Measurements from ENCODE around the gene ZEB2.

Gene ZEB2

GRCh38 chr2:144354953-144355352, 165.0 kb downstream of the ZEB2 start:
- peaks cover 0 to 2% of the 10 kb centered on the region in 2 donors for H3K4me1 Mint-ChIP-seq (ENCODE audit: low read depth in 2 of 2)
- no peak for DNase-seq
- H3K9me3 Mint-ChIP-seq: no peaks in the 10 kb centered on the region
- H3K36me3 Mint-ChIP-seq (ENCODE audit: insufficient read depth): no peaks in the 10 kb centered on the region
- H3K27ac Mint-ChIP-seq: no peak overlapping the region
- no peak overlapping the region for H3K4me3 Mint-ChIP-seq
- ATAC-seq (replicated peaks): no peak
- H3K27me3 Mint-ChIP-seq: no peaks in the 10 kb centered on the region

GRCh38 chr2:144351687-144352086, 168.2 kb downstream of the ZEB2 start:
- Mint-ChIP-seq H3K36me3 (ENCODE audit: insufficient read depth) (no peaks in the 10 kb centered on the region), H3K9me3 (no peaks in the 10 kb centered on the region), H3K4me1 (ENCODE audit: low read depth in 2 of 2) (no peaks in the 10 kb centered on the region), H3K27me3 (no peaks in the 10 kb centered on the region), H3K27ac (no peak overlapping the region), H3K4me3 (no peak overlapping the region)
- no peak for DNase-seq
- ATAC-seq (replicated peaks): no peak

GRCh38 chr2:144350151-144350802, 169.6 kb downstream of the ZEB2 start:
- no peaks in the 10 kb centered on the region for H3K36me3 Mint-ChIP-seq (ENCODE audit: insufficient read depth)

GRCh38 chr2:144349674-144350073, 170.2 kb downstream of the ZEB2 start:
- Mint-ChIP-seq H3K9me3 (no peaks in the 10 kb centered on the region), H3K4me3 (no peak overlapping the region), H3K27me3 (no peaks in the 10 kb centered on the region), H3K4me1 (ENCODE audit: low read depth in 2 of 2) (no peaks in the 10 kb centered on the region), H3K36me3 (ENCODE audit: insufficient read depth) (no peaks in the 10 kb centered on the region), H3K27ac (no peak overlapping the region)
- no peak for ATAC-seq (replicated peaks)
- DNase-seq: no peak

More at GRCh38 chr2:144350151-144350802, 169.6 kb downstream of the ZEB2 start:
- H3K27ac Mint-ChIP-seq: no peak overlapping the region
- H3K27me3 Mint-ChIP-seq: no peaks in the 10 kb centered on the region
- H3K9me3 Mint-ChIP-seq: no peaks in the 10 kb centered on the region
- no peak for DNase-seq
- no peaks in the 10 kb centered on the region for H3K4me1 Mint-ChIP-seq (ENCODE audit: low read depth in 2 of 2)
- no peak for ATAC-seq (replicated peaks)
- H3K4me3 Mint-ChIP-seq: no peak overlapping the region

GRCh38 chr2:144348846-144349245, 171.1 kb downstream of the ZEB2 start:
- ATAC-seq (replicated peaks): no peak
- H3K9me3 Mint-ChIP-seq: no peaks in the 10 kb centered on the region
- DNase-seq: no peak
- no peaks in the 10 kb centered on the region for H3K27me3 Mint-ChIP-seq
- H3K4me1 Mint-ChIP-seq (ENCODE audit: low read depth in 2 of 2): no peaks in the 10 kb centered on the region
- H3K4me3 Mint-ChIP-seq: no peak overlapping the region
- H3K27ac Mint-ChIP-seq: no peak overlapping the region
- H3K36me3 Mint-ChIP-seq (ENCODE audit: insufficient read depth): no peaks in the 10 kb centered on the region

- H3K27ac Mint-ChIP-seq: no peak overlapping the region
- no peaks in the 10 kb centered on the region for H3K9me3 Mint-ChIP-seq
- no peaks in the 10 kb centered on the region for H3K36me3 Mint-ChIP-seq (ENCODE audit: insufficient read depth)
- DNase-seq (no peak), ATAC-seq (replicated peaks) (no peak)
- no peaks in the 10 kb centered on the region for H3K4me1 Mint-ChIP-seq (ENCODE audit: low read depth in 2 of 2)
- no peaks in the 10 kb centered on the region for H3K27me3 Mint-ChIP-seq
- H3K4me3 Mint-ChIP-seq: no peak overlapping the region
Measured at GRCh38 chr2:144346229-144346628, 173.7 kb downstream of the ZEB2 start.

GRCh38 chr2:144343145-144343544, 176.8 kb downstream of the ZEB2 start:
- H3K9me3 Mint-ChIP-seq: no peaks in the 10 kb centered on the region
- H3K4me1 Mint-ChIP-seq (ENCODE audit: low read depth in 2 of 2): peaks cover 0 to 7% of the 10 kb centered on the region in 2 donors
- ATAC-seq (replicated peaks): no peak
- DNase-seq: no peak
- no peaks in the 10 kb centered on the region for H3K27me3 Mint-ChIP-seq
- no peak overlapping the region for H3K27ac Mint-ChIP-seq
- no peaks in the 10 kb centered on the region for H3K36me3 Mint-ChIP-seq (ENCODE audit: insufficient read depth)
- H3K4me3 Mint-ChIP-seq: no peak overlapping the region

GRCh38 chr2:144341538-144341937, 178.4 kb downstream of the ZEB2 start:
- Mint-ChIP-seq H3K36me3 (ENCODE audit: insufficient read depth) (no peaks in the 10 kb centered on the region), H3K9me3 (no peaks in the 10 kb centered on the region), H3K4me3 (no peak overlapping the region), H3K4me1 (ENCODE audit: low read depth in 2 of 2) (peaks cover 0 to 7% of the 10 kb centered on the region in 2 donors), H3K27me3 (no peaks in the 10 kb centered on the region), H3K27ac (no peak overlapping the region)
- ATAC-seq (replicated peaks): no peak
- DNase-seq: no peak

- no peak overlapping the region for H3K4me3 Mint-ChIP-seq
- H3K9me3 Mint-ChIP-seq: no peaks in the 10 kb centered on the region
- DNase-seq (no peak), ATAC-seq (replicated peaks) (no peak)
- H3K27ac Mint-ChIP-seq: no peak overlapping the region
- H3K27me3 Mint-ChIP-seq: no peaks in the 10 kb centered on the region
- peaks cover 0 to 7% of the 10 kb centered on the region in 2 donors for H3K4me1 Mint-ChIP-seq (ENCODE audit: low read depth in 2 of 2)
- no peaks in the 10 kb centered on the region for H3K36me3 Mint-ChIP-seq (ENCODE audit: insufficient read depth)
Measured at GRCh38 chr2:144339048-144339447, 180.9 kb downstream of the ZEB2 start.

GRCh38 chr2:144334551-144334950, 185.4 kb downstream of the ZEB2 start:
- H3K9me3 Mint-ChIP-seq: no peaks in the 10 kb centered on the region
- ATAC-seq (replicated peaks): no peak

More at GRCh38 chr2:144334551-144334950, 185.4 kb downstream of the ZEB2 start:
- H3K4me1 Mint-ChIP-seq (ENCODE audit: low read depth in 2 of 2): peaks cover 23 to 29% of the 10 kb centered on the region in 2 donors
- no peaks in the 10 kb centered on the region for H3K27me3 Mint-ChIP-seq
- H3K4me3 Mint-ChIP-seq: no peak overlapping the region
- H3K36me3 Mint-ChIP-seq (ENCODE audit: insufficient read depth): peaks cover 19% of the 10 kb centered on the region
- no peak overlapping the region for H3K27ac Mint-ChIP-seq
- no peak for DNase-seq

Measured in effector memory CD8-positive, alpha-beta T cell (primary cell).